HepG2 (cell line): ENCODE measurements around the gene ADGRV1. TPM values are rescaled to one million over a fixed set of nuclear protein-coding genes. Genes with fewer than 3 reads are reported as not detected.

Experiments used
- ASH2L ChIP-seq: fragments of 300-600, 200-600 bp; sonication (generic); IDR thresholded peaks from 2 replicates; pipeline ENCODE4 v1.7.0; 2017; ENCODE audit warnings: low read depth, mild to moderate bottlenecking, moderate library complexity, mixed read lengths, low read length; ENCODE audit not compliant: insufficient read length
- CBX2 ChIP-seq, 2 experiments: fragments of 200-600 bp in 1 of 2; sonication (generic); formaldehyde crosslinking in 1 of 2; IDR thresholded peaks; 2 replicates each; pipeline versions ENCODE4 v1.7.0 to v1.8.1; 2018 to 2022; ENCODE audit warnings: low read depth in 2 of 2, low read length in 1 of 2, mild to moderate bottlenecking in 1 of 2, missing genetic modification reagents in 1 of 2
- GLMP ChIP-seq: sonication (generic); formaldehyde crosslinking; IDR thresholded peaks from 2 replicates; pipeline ENCODE4 v1.9.0; 2021; ENCODE audit warnings: missing genetic modification reagents, mild to moderate bottlenecking, borderline replicate concordance
- HDAC2 ChIP-seq: sonication (generic); formaldehyde crosslinking; IDR thresholded peaks from 2 replicates; pipeline ENCODE4 v1.4.0; 2020; ENCODE audit warnings: missing genetic modification reagents
- HIC2 ChIP-seq: sonication (generic); formaldehyde crosslinking; IDR thresholded peaks from 2 replicates; pipeline ENCODE4 v1.9.0; 2022; ENCODE audit warnings: low read depth, missing genetic modification reagents
- MBNL3 ChIP-seq: fragments of 250-450 bp; sonication (Bioruptor Pico); conservative IDR thresholded peaks from 2 replicates; pipeline ENCODE4 v1.8.0; 2022; ENCODE audit warnings: mild to moderate bottlenecking, inconsistent platforms
- NR1H2 ChIP-seq: sonication (generic); formaldehyde crosslinking; IDR thresholded peaks from 2 replicates; pipeline ENCODE4 v1.8.1; 2022; ENCODE audit warnings: low read depth, missing genetic modification reagents, borderline replicate concordance
- PHF21A ChIP-seq: sonication (generic); formaldehyde crosslinking; IDR thresholded peaks from 2 replicates; pipeline ENCODE4 v1.5.0; 2020; ENCODE audit warnings: mild to moderate bottlenecking, missing genetic modification reagents
- RXRA ChIP-seq: sonication (generic); formaldehyde crosslinking; IDR thresholded peaks from 2 replicates; pipeline ENCODE4 v1.5.1; 2020; ENCODE audit warnings: missing genetic modification reagents
- THYN1 ChIP-seq: sonication (generic); formaldehyde crosslinking; IDR thresholded peaks from 2 replicates; pipeline ENCODE4 v1.8.1; 2023; ENCODE audit warnings: low read depth, mild to moderate bottlenecking, moderate library complexity, missing genetic modification reagents, borderline replicate concordance
- ZBTB39 ChIP-seq: sonication (generic); formaldehyde crosslinking; IDR thresholded peaks from 2 replicates; pipeline ENCODE4 v1.5.0; 2020; ENCODE audit warnings: missing genetic modification reagents
- ZBTB8A ChIP-seq: sonication (generic); formaldehyde crosslinking; IDR thresholded peaks from 2 replicates; pipeline ENCODE4 v1.4.0; 2020; ENCODE audit warnings: mild to moderate bottlenecking, low read depth, missing genetic modification reagents, borderline replicate concordance
- ZFY ChIP-seq: sonication (generic); formaldehyde crosslinking; IDR thresholded peaks from 2 replicates; pipeline ENCODE4 v1.4.0; 2020; ENCODE audit warnings: missing genetic modification reagents
- ZMAT3 ChIP-seq: sonication (generic); formaldehyde crosslinking; conservative IDR thresholded peaks from 2 replicates; pipeline ENCODE4 v1.7.0; 2021; ENCODE audit warnings: missing genetic modification reagents
- ZNF335 ChIP-seq: sonication (generic); formaldehyde crosslinking; IDR thresholded peaks from 2 replicates; pipeline ENCODE4 v1.4.0; 2020; ENCODE audit warnings: missing genetic modification reagents
- ZNF670 ChIP-seq: sonication (generic); formaldehyde crosslinking; IDR thresholded peaks from 2 replicates; pipeline ENCODE4 v1.8.0; 2022; ENCODE audit warnings: mild to moderate bottlenecking, missing genetic modification reagents, borderline replicate concordance
- ZNF704 ChIP-seq: sonication (generic); formaldehyde crosslinking; IDR thresholded peaks from 2 replicates; pipeline ENCODE4 v1.8.1; 2023; ENCODE audit warnings: mild to moderate bottlenecking, inconsistent platforms, moderate library complexity, missing genetic modification reagents, borderline replicate concordance
- polyA plus RNA-seq, 8 experiments: library from polyadenylated mRNA; depleted of rRNA in 3 of 8; stranded (reverse) in 7 of 8; unstranded in 1 of 8; fragments of >200 nt; fragmentation: Illumina TruSeq in 4 of 8; extraction: Trizol in 4 of 8; gene quantifications; 2 replicates each; pipeline versions ENCODE4 v1.2.1 to v1.2.3, GENCODE V29; 2011 to 2016; ENCODE audit warnings: low read depth in 4 of 8, missing spikeins in 1 of 8, mixed read lengths in 1 of 8; ENCODE audit not compliant: insufficient read depth in 1 of 8
- total RNA-seq, 5 experiments: library from RNA; depleted of rRNA; stranded (reverse); fragments of >200 nt; fragmentation: Illumina TruSeq; extraction: Trizol; gene quantifications; 2 replicates each; pipeline ENCODE4 v1.2.3, GENCODE V29; 2016; ENCODE audit warnings: low read depth in 1 of 5

Gene ADGRV1
- total and polyA plus RNA-seq, 2 of the 13 experiments (the other 11 are each of a cell fraction or from before 2014, with no cell fraction given) = 1.7 to 3.9 TPM

GRCh38 chr5:91123291-91123690 is 564.7 kb downstream of the ADGRV1 start (continued):
- TF ChIP-seq ASH2L (no peak), HIC2 (CRISPR knock-in tag) (no peak), ZMAT3 (no peak), THYN1 (CRISPR knock-in tag) (no peak), ZFY (CRISPR knock-in tag) (no peak), RXRA (CRISPR knock-in tag) (no peak), ZNF335 (CRISPR knock-in tag) (no peak), HDAC2 (CRISPR knock-in tag) (no peak), ZBTB39 (CRISPR knock-in tag) (no peak), GLMP (CRISPR knock-in tag) (no peak), ZBTB8A (no peak), NR1H2 (CRISPR knock-in tag) (no peak), PHF21A (no peak), ZNF704 (CRISPR knock-in tag) (no peak), ZNF670 (CRISPR knock-in tag) (no peak), CBX2 (IDR thresholded peaks at IDR 0.05; ENCODE audit: low read depth, low read length) (no peak), CBX2 (CRISPR knock-in tag; IDR thresholded peaks at IDR 0.05; ENCODE audit: low read depth) (no peak), MBNL3 (CRISPR knock-in tag) (no peak)
